CD4-positive, alpha-beta memory T cell (primary cell): ENCODE data around the gene AGAP1. TPM values are rescaled to one million over a fixed set of nuclear protein-coding genes. Genes with fewer than 3 reads are reported as not detected.
"Not testable (repeated sequence)": the region's sequence is repeated elsewhere in the genome, so short reads cannot be mapped to it uniquely, and the experiment has no call there.

ENCODE experiments used
- CTCF ChIA-PET: fragments of 350-600 bp; sonication (Branson Sonifier 250); formaldehyde crosslinking; loops from one replicate; lab custom pipeline; 2021; ENCODE audit warnings: inconsistent platforms; ENCODE audit not compliant: partially characterized antibody; lab: Charles Lee
- POLR2A ChIA-PET: fragments of 350-600 bp; sonication (Branson Sonifier 250); formaldehyde crosslinking; loops from one replicate; lab custom pipeline; 2021; ENCODE audit not compliant: partially characterized antibody; lab: Charles Lee
- DNase-seq, 5 donors: peaks; one replicate each; pipeline versions ENCODE4 v3.0.0 to v3.0.0-alpha.2; 2020 to 2022; ENCODE audit warnings: mixed read lengths in 1 of 5
- H3K27ac ChIP-seq: one replicate; pipeline ENCODE4 v1.7.0; 2013; ENCODE audit warnings: low read depth, low read length
- H3K27me3 ChIP-seq: 2 replicates; pipeline ENCODE4 v1.7.0; 2013; ENCODE audit warnings: mild to moderate bottlenecking, low read length, moderate library complexity; ENCODE audit not compliant: insufficient read depth
- H3K36me3 ChIP-seq: 2 replicates; pipeline ENCODE4 v1.7.0; 2013; ENCODE audit warnings: mild to moderate bottlenecking, low read length, moderate library complexity; ENCODE audit not compliant: insufficient read depth
- H3K4me1 ChIP-seq: 2 replicates; pipeline ENCODE4 v1.7.0; 2013; ENCODE audit warnings: mild to moderate bottlenecking, low read length, moderate library complexity; ENCODE audit not compliant: insufficient read depth
- H3K4me3 ChIP-seq, 2 donors: one replicate each; pipeline ENCODE4 v1.7.0; 2013; ENCODE audit warnings: low read length in 2 of 2, mild to moderate bottlenecking in 1 of 2
- H3K9me3 ChIP-seq, 2 donors: one replicate each; pipeline ENCODE4 v1.7.0; 2013; ENCODE audit warnings: low read length in 2 of 2, control low read depth in 1 of 2; ENCODE audit not compliant: control insufficient read depth in 1 of 2
- H3K27ac Mint-ChIP-seq, 7 donors: one replicate each; pipeline ENCODE4 v1.8.0; 2020 to 2021; ENCODE audit warnings: mixed read lengths in 7 of 7, mild to moderate bottlenecking in 6 of 7, inconsistent platforms in 3 of 7, moderate library complexity in 3 of 7
- H3K27me3 Mint-ChIP-seq, 2 donors: one replicate each; pipeline ENCODE4 v1.8.0; 2020 to 2021; ENCODE audit warnings: mixed read lengths in 2 of 2
- H3K36me3 Mint-ChIP-seq, 2 donors: one replicate each; pipeline ENCODE4 v1.8.0; 2020 to 2021; ENCODE audit warnings: mixed read lengths in 2 of 2, inconsistent platforms in 1 of 2, mild to moderate bottlenecking in 1 of 2
- H3K4me1 Mint-ChIP-seq, 4 donors: one replicate each; pipeline ENCODE4 v1.8.0; 2020 to 2021; ENCODE audit warnings: mixed read lengths in 4 of 4, mild to moderate bottlenecking in 1 of 4
- H3K4me3 Mint-ChIP-seq, 8 donors: one replicate each; pipeline ENCODE4 v1.8.0; 2020 to 2021; ENCODE audit warnings: mixed read lengths in 8 of 8, mild to moderate bottlenecking in 7 of 8, moderate library complexity in 6 of 8, inconsistent platforms in 3 of 8
- H3K9me3 Mint-ChIP-seq, 8 donors: one replicate each; pipeline ENCODE4 v1.8.0; 2020 to 2021; ENCODE audit warnings: mixed read lengths in 8 of 8, mild to moderate bottlenecking in 5 of 8, inconsistent platforms in 3 of 8, moderate library complexity in 1 of 8
- intact Hi-C: fragments of 100-400 bp; cut with micrococcal nuclease; formaldehyde crosslinking; loops from one replicate; pipeline ENCODE4 v1.15.1; 2023
- polyA plus RNA-seq, 2 donors: library from polyadenylated mRNA; unstranded; fragments of 300-500 nt; fragmentation: Illumina TruSeq; gene quantifications; one replicate each; pipeline ENCODE4 v1.2.3, GENCODE V29; 2021
- total RNA-seq, 2 experiments: library from RNA; stranded (reverse); gene quantifications; one replicate each; pipeline ENCODE4 v1.2.3, GENCODE V29; 2021

AGAP1 gene
- total and polyA plus RNA-seq, 4 experiments from 2014 or later: 0.24 to 2.9 (median 1.9) TPM

GRCh38 chr2:235601960-235602704 is 108.3 kb downstream of the AGAP1 start:
- Mint-ChIP-seq H3K27ac (no peak overlapping the region), H3K4me1 (no peaks in the 10 kb centered on the region), H3K27me3 (peaks cover 5 to 6% of the 10 kb centered on the region in 2 donors), H3K9me3 (peaks cover 0 to 14% (median 2%) of the 10 kb centered on the region in 8 donors), H3K4me3 (no peak overlapping the region), H3K36me3 (no peaks in the 10 kb centered on the region)
- ChIA-PET POLR2A (no interaction called here), CTCF (interaction anchor here (0.9 kb wide), 1 partner anchor 145 kb away, joined by 3 read pairs; no protein-coding TSS in a partner anchor)
- intact Hi-C loops: no loop called here
- Histone ChIP-seq H3K36me3 (no peaks in the 10 kb centered on the region), H3K27me3 (no peaks in the 10 kb centered on the region), H3K4me1 (no peaks in the 10 kb centered on the region), H3K27ac (no peak overlapping the region), H3K9me3 (no peaks in the 10 kb centered on the region), H3K4me3 (no peak overlapping the region)
- DNase-seq: no peak

- CTCF ChIA-PET: interaction anchor here (0.9 kb wide), 1 partner anchor 144 kb away, joined by 3 read pairs; no protein-coding TSS in a partner anchor
- H3K27ac Mint-ChIP-seq, H3K4me3 Mint-ChIP-seq, H3K4me1 ChIP-seq, H3K9me3 ChIP-seq, H3K4me3 ChIP-seq, H3K36me3 Mint-ChIP-seq, H3K4me1 Mint-ChIP-seq, H3K27ac ChIP-seq, H3K27me3 Mint-ChIP-seq, H3K27me3 ChIP-seq, DNase-seq, H3K36me3 ChIP-seq, POLR2A ChIA-PET, intact Hi-C loops: not testable (repeated sequence)
- H3K9me3 Mint-ChIP-seq: peaks cover 0 to 14% (median 2%) of the 10 kb centered on the region in 8 donors
Measured at GRCh38 chr2:235602971-235603370, 109.1 kb downstream of the AGAP1 start.

GRCh38 chr2:235603659-235604058 is 109.8 kb downstream of the AGAP1 start:
- ChIA-PET CTCF (no interaction called here), POLR2A (no interaction called here)
- no peaks in the 10 kb centered on the region for H3K4me1 Mint-ChIP-seq
- no peak for DNase-seq
- H3K9me3 Mint-ChIP-seq: peaks cover 0 to 14% (median 2%) of the 10 kb centered on the region in 8 donors
- no peak overlapping the region for H3K4me3 Mint-ChIP-seq
- intact Hi-C loops: no loop called here
- no peaks in the 10 kb centered on the region for H3K36me3 Mint-ChIP-seq
- H3K4me3 ChIP-seq: no peak overlapping the region
- no peaks in the 10 kb centered on the region for H3K4me1 ChIP-seq
- no peak overlapping the region for H3K27ac ChIP-seq
- no peaks in the 10 kb centered on the region for H3K27me3 ChIP-seq
- H3K9me3 ChIP-seq: no peaks in the 10 kb centered on the region
- no peak overlapping the region for H3K27ac Mint-ChIP-seq
- H3K36me3 ChIP-seq: no peaks in the 10 kb centered on the region
- peaks cover 6 to 7% of the 10 kb centered on the region in 2 donors for H3K27me3 Mint-ChIP-seq

GRCh38 chr2:235605312-235606003 is 111.6 kb downstream of the AGAP1 start:
- H3K9me3 Mint-ChIP-seq: peaks cover 0 to 14% (median 2%) of the 10 kb centered on the region in 8 donors

GRCh38 chr2:235606004-235606715 is 112.3 kb downstream of the AGAP1 start:
- Histone ChIP-seq H3K9me3 (no peaks in the 10 kb centered on the region), H3K36me3 (no peaks in the 10 kb centered on the region), H3K4me3 (no peak overlapping the region), H3K27ac (no peak overlapping the region), H3K27me3 (no peaks in the 10 kb centered on the region), H3K4me1 (no peaks in the 10 kb centered on the region)
- H3K36me3 Mint-ChIP-seq: no peaks in the 10 kb centered on the region
- ChIA-PET POLR2A (no interaction called here), CTCF (no interaction called here)
- DNase-seq: no peak
- H3K4me3 Mint-ChIP-seq: no peak overlapping the region
- H3K27ac Mint-ChIP-seq: no peak overlapping the region
- intact Hi-C loops: no loop called here
- peaks cover 6 to 18% of the 10 kb centered on the region in 2 donors for H3K27me3 Mint-ChIP-seq
- no peaks in the 10 kb centered on the region for H3K4me1 Mint-ChIP-seq
- peaks cover 0 to 14% (median 2%) of the 10 kb centered on the region in 8 donors for H3K9me3 Mint-ChIP-seq

More at GRCh38 chr2:235605312-235606003, 111.6 kb downstream of the AGAP1 start:
- Mint-ChIP-seq H3K4me3 (no peak overlapping the region), H3K27me3 (peaks cover 11 to 15% of the 10 kb centered on the region in 2 donors), H3K27ac (no peak overlapping the region), H3K4me1 (no peaks in the 10 kb centered on the region), H3K36me3 (no peaks in the 10 kb centered on the region)
- H3K9me3 ChIP-seq: no peaks in the 10 kb centered on the region
- H3K27ac ChIP-seq: no peak overlapping the region
- no peaks in the 10 kb centered on the region for H3K4me1 ChIP-seq
- intact Hi-C loops: no loop called here
- no peaks in the 10 kb centered on the region for H3K27me3 ChIP-seq
- no peak overlapping the region for H3K4me3 ChIP-seq
- H3K36me3 ChIP-seq: no peaks in the 10 kb centered on the region
- ChIA-PET CTCF (no interaction called here), POLR2A (no interaction called here)
- peak in 3 of 5 donors; percentile 14 to 43 (median 21) for DNase-seq

- no peak for DNase-seq
- H3K4me3 Mint-ChIP-seq: no peak overlapping the region
Measured at GRCh38 chr2:235607546-235608199, 113.8 kb downstream of the AGAP1 start.

More at GRCh38 chr2:235607546-235608199, 113.8 kb downstream of the AGAP1 start:
- Mint-ChIP-seq H3K4me1 (no peaks in the 10 kb centered on the region), H3K36me3 (no peaks in the 10 kb centered on the region), H3K27me3 (peaks cover 8 to 13% of the 10 kb centered on the region in 2 donors), H3K27ac (no peak overlapping the region), H3K9me3 (peaks cover 0 to 8% (median 2%) of the 10 kb centered on the region in 8 donors)
- Histone ChIP-seq H3K27me3 (no peaks in the 10 kb centered on the region), H3K9me3 (no peaks in the 10 kb centered on the region), H3K36me3 (no peaks in the 10 kb centered on the region), H3K4me1 (no peaks in the 10 kb centered on the region), H3K4me3 (no peak overlapping the region), H3K27ac (no peak overlapping the region)
- intact Hi-C loops: no loop called here
- ChIA-PET CTCF (no interaction called here), POLR2A (no interaction called here)
